HG03064 (cell line): ENCODE results near the gene PSMB8.

ENCODE experiments used
- ATAC-seq: cut with Tn5 transposase; IDR thresholded peaks from one replicate; pipeline ENCODE4 v1.9.1; 2021; ENCODE audit warnings: low read depth; ENCODE audit not compliant: unreplicated experiment

The PSMB8 gene

DNA sequence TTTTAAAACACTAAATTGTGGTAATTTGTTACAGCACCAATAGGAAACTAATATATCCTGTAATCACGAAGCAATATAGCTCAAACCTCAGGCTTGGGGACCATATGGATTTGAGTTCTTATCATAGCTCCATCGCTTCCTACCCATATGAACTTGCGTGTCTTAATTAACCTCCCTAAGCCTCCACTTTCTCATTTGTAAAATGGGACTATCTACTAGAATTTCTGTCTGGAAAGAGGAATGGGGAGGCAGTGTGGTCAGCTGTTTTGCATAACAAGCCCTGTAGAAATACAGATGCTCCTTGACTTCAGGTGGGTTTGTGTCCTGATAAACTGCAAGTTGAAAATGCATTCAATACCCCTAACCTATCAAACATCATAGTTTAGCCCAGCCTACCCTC is 44.1 kb downstream of the PSMB8 start:
- no peak for ATAC-seq

DNA sequence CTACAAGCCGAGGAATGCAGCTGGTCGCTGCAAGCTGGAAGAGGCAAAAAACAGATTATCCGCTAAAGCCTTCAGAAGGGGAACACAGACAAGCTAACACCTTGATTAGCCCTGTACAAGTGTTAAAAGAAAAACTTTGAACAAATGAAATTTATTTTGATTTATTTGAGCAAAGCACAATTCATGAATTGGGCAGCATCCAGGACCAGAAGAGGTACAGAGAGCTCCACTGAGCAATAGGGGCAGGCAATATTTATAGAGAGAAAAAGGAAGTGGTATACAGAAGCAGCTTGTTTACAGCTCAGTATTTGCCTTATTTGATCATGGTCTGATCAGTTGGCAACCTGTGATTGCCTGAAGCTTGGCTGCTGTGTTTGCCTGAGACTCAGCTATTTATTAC is 44.7 kb downstream of the PSMB8 start:
- no peak for ATAC-seq

DNA sequence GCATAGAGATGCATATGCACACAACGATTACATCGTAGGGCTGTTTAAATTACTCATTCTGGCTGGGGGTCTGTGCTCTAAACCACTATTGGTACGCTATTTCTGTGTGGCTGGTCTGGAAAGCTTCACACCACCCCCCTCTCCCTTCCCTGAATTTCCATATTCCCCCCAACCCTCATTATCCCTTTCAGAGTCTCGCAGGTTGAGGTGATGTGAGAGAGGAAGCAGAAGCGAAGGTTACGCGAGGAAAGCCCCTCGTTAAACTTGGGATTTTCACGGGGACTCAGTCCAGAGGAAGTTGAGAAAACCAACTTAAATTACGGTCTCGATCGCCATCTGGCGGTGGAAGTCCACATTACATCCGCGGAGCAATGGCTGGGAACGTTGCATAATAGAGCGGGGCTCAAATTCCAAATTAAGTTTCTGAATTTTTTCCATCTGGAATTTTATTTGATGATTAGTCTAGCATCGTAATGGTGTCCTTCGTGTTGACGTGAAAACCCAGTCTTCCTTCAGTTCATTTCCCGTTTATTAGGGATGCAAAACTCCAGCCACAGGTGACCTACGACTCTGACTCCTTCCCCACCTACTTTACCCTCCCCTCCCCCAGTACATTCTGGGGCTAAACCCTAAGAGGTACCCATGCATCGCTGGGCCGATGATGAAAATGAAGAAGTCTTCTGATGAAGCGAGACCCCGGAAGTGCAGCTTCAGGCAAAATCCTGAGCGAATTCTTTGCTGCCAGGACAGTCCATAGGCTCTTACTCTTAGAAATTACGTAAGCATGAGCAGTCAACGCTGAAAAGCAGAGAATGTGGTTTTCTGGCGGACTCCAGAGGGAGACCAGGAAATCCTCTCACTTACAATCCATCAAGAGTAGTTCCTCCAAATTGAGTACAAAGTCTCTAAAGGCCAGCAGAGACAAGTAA is 46.7 kb downstream of the PSMB8 start:
- ATAC-seq: no peak

DNA sequence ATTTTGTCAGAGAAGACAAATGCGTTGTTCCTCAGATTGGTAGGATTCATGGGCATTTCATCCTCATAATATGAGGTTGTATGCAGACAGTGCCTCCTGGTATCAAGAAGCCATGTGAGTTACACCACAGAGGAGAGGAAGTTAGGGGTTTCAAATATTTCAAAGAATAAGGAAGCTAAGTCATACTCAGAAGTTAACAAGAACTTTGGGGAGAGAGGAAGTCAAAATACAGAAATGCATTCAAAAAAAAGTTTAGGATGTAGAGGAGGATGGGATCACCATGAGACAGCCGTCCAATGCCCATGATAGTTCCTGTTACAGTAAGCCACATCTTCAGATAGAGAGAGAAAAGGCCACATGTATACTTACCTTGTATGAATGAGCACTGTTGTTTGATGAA is 49.3 kb downstream of the PSMB8 start:
- no peak for ATAC-seq

DNA sequence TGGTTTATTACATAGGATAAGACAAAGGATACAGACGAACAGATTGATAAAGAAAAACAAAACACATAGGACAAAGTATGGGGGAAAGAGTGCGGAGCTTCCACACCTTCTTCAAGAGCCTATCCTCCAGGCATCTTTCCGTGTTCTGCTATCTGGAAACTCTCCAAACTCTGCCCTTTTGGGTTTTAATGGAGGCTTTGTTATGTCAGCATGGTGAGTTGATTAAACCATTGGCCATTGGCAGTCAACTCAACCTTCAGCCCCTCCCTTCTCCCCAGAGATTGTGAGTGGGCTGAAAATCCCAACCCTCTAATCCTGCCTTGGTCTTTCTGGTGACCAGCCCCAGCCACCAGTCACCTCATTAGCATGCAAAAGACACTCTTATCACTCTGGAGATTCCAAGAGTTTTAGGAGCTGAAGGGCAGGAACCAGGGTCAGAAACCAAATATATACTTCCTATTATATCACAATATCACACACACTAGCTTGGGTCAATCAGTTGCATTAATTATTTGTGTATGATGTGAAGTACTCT is 50.9 kb downstream of the PSMB8 start:
- no peak for ATAC-seq
